Psoas muscle (tissue), 8 donors: Measurements from ENCODE around the gene PFKL. TPM values are rescaled to one million over a fixed set of nuclear protein-coding genes. Genes with fewer than 3 reads are reported as not detected.

Experiments used
- ATAC-seq, 4 donors: fragments of 200-7000 bp; cut with Tn5 transposase; one replicate each; pipeline ENCODE4 v1.9.1; 2020; ENCODE audit warnings: moderate library complexity in 3 of 4, mild to moderate bottlenecking in 2 of 4
- DNase-seq, 2 donors: peaks; one replicate each; pipeline ENCODE4 v3.0.0-alpha.2; 2020
- H3K27ac ChIP-seq: fragments of 200-600 bp; one replicate; pipeline ENCODE4 v1.8.0; 2022
- H3K27me3 ChIP-seq, 3 donors: fragments of 200-600 bp in 1 of 3; one replicate each; pipeline versions ENCODE4 v1.6.1 to v1.8.0; 2013 to 2022; ENCODE audit warnings: low read length in 2 of 3, mild to moderate bottlenecking in 2 of 3, moderate library complexity in 1 of 3; ENCODE audit not compliant: insufficient read depth in 3 of 3
- H3K36me3 ChIP-seq, 2 donors: fragments of 200-600 bp in 1 of 2; one replicate each; pipeline versions ENCODE4 v1.6.1 to v1.8.0; 2013 to 2022; ENCODE audit warnings: low read depth in 1 of 2, mild to moderate bottlenecking in 1 of 2, moderate library complexity in 1 of 2; ENCODE audit not compliant: insufficient read depth in 1 of 2
- H3K4me1 ChIP-seq: fragments of 200-600 bp; one replicate; pipeline ENCODE4 v1.8.0; 2022
- H3K4me3 ChIP-seq: fragments of 200-600 bp; one replicate; pipeline ENCODE4 v1.8.0; 2022; ENCODE audit warnings: mild to moderate bottlenecking
- H3K9me3 ChIP-seq: fragments of 200-600 bp; one replicate; pipeline ENCODE4 v1.8.0; 2022
- WGBS, 3 donors: extraction: QIAGEN DNeasy Blood & Tissue Kit; methylation state at CpG; one replicate each; pipeline versions ENCODE4 v1.1.6 to v1.1.7; 2013; 5-methylcytosine and 5-hydroxymethylcytosine counted together
- intact Hi-C, 2 donors: fragments of 100-400 bp; cut with DNase I; formaldehyde crosslinking; loops; one replicate each; pipeline versions ENCODE4 v1.11.0 to v1.14.2; 2022
- polyA plus RNA-seq, 3 donors: library from polyadenylated mRNA; stranded (reverse); fragments of 200-250 nt; gene quantifications; one replicate each; pipeline ENCODE4 v1.2.3, GENCODE V29; 2013
- total RNA-seq, 4 donors: library from RNA; stranded (reverse); fragmentation: NEBNext Ultra II Directional in 2 of 4; extraction: Animal tissue kit (Norgen Biotek cat#: 25700) in 2 of 4; gene quantifications; one replicate each; pipeline versions ENCODE4 v1.2.1 to v1.2.4, GENCODE V29; 2021 to 2023
- TF ChIP-seq, protein P1 (sequence below): fragments of 200-600 bp; IDR thresholded peaks from one replicate; pipeline ENCODE4 v1.8.0; 2022; ENCODE audit warnings: antibody characterized with exemption
- donor health status: healthy with polysubstance abuse.
- donor health status: DM: no; HTN: no; CAD: no; lungs with moderate emphysema.
- donor health status: Bipolar disorder and iron deficiency.
- donor health status: healthy.
- donor health status: DM: yes; HTN: yes; CAD: no.
- donor health status: DM: no; HTN: no; CAD: no.
- donor health status: DM: no; HTN: no; CAD: no.
- donor health status: DM: yes; HTN: yes; CAD: no.

Gene PFKL
- total and polyA plus RNA-seq, 7 donors: 9.2 to 33.6 (median 21.2) TPM

DNA sequence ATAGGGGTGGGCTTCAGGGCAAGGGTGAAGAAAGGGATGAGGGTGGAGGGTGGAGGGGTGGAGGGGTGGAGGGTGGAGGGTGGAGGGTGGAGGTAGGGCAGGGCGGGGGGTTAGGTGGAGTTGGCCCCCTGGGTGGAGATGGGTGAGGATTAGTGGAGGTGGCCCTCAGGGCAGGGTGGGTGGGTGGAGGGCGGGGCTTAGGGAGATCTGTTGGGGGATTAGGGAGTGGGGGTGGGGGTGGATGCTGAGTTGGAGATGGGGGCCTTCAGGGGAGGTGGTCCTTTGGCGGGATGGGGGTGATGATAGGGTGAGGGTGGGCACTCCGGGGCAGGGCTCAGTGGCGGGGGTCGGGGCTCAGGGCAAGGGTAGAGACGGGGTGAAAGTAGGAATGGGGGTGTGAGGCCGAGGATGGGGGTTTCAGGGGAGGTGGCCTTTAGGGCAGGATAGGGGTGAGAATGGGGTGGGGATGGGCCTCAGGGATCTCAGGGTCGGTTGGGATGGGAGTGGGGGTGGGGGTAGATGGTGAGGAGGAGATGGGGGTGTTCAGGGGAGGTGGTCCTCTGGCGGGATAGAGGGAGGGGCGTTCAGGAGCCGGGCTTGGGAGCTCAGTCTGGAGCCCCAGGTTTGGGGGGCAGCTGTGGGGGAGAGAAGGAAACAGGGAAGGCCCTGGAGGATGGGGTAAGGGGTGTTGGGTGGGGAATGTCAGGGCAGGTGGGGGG, 37.4 kb upstream of the PFKL start:
- Histone ChIP-seq H3K4me3 (no peak overlapping the region), H3K36me3 (no peaks in the 10 kb centered on the region), H3K4me1 (no peaks in the 10 kb centered on the region), H3K27me3 (peaks cover 0 to 5% (median 4%) of the 10 kb centered on the region in 3 donors), H3K27ac (no peak overlapping the region), H3K9me3 (no peaks in the 10 kb centered on the region)
- peak in 1 of 2 donors; percentile 11 for DNase-seq
- 75 to 86% (median 80%) methylated on average over 9 to 12 of the region's 12 CpGs for WGBS, 3 donors
- intact Hi-C loops: no loop called here
- ATAC-seq: no peak
- TF ChIP-seq, protein P1, sequence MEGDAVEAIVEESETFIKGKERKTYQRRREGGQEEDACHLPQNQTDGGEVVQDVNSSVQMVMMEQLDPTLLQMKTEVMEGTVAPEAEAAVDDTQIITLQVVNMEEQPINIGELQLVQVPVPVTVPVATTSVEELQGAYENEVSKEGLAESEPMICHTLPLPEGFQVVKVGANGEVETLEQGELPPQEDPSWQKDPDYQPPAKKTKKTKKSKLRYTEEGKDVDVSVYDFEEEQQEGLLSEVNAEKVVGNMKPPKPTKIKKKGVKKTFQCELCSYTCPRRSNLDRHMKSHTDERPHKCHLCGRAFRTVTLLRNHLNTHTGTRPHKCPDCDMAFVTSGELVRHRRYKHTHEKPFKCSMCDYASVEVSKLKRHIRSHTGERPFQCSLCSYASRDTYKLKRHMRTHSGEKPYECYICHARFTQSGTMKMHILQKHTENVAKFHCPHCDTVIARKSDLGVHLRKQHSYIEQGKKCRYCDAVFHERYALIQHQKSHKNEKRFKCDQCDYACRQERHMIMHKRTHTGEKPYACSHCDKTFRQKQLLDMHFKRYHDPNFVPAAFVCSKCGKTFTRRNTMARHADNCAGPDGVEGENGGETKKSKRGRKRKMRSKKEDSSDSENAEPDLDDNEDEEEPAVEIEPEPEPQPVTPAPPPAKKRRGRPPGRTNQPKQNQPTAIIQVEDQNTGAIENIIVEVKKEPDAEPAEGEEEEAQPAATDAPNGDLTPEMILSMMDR: no peak

DNA sequence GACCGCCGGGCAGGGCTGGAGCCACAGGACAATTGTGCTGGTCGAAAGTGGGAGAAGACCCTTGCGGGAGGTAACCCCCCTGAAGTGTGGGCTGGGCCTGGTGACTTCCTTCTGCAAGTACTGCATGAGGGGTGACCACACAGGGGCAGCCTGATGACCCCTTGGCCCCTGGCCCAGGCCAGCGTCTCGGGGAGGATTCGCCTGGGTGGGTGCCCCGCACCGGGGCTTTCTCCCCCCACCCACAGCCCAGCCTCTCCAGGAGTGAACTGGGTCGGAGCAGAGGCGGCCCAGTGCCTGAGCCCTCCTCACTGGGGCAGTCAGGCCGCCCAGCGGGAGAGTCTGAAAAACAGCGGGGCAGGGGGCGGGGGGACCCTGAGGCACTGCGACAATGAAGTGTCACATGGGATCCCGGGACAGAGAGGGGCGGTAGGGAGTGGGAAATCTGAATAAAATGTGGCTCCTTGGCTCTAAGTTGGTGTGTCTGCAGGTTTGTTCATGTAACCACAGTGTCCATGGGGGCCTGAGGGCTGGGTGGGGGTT, 36.6 kb upstream of the PFKL start:
- Histone ChIP-seq H3K27me3 (peaks cover 0 to 5% (median 2%) of the 10 kb centered on the region in 3 donors), H3K9me3 (no peaks in the 10 kb centered on the region), H3K27ac (no peak overlapping the region), H3K4me3 (no peak overlapping the region), H3K4me1 (no peaks in the 10 kb centered on the region), H3K36me3 (no peaks in the 10 kb centered on the region)
- TF ChIP-seq, protein P1: no peak
- DNase-seq (peak in 1 of 2 donors; percentile 53), ATAC-seq (no peak)
- WGBS, 3 donors: 65 to 70% (median 69%) methylated on average over 13 to 18 of the region's 18 CpGs
- intact Hi-C loops: no loop called here

DNA sequence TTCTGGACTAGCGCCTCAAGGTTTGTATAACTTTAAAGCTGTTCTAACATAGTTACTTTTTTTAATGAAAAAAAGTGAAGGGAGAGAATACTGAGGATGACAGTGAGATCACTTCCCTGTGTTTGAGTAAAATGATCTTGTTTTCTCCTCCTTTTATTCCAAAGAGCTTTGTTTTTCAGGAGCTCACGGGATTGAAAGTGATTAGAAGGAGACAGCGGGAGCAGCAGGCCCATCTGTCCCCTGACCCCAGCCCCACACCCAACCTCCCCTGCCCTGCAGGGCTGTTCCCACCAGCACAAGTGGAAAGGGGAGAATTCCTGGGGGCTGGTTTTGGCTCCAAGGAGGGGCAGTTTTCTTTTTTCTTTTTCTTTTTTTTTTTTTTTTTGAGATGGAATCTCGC, 36.1 kb upstream of the PFKL start:
- 81 to 96% (median 82%) methylated on average over 3 to 4 of the region's 4 CpGs for WGBS, 3 donors

DNA sequence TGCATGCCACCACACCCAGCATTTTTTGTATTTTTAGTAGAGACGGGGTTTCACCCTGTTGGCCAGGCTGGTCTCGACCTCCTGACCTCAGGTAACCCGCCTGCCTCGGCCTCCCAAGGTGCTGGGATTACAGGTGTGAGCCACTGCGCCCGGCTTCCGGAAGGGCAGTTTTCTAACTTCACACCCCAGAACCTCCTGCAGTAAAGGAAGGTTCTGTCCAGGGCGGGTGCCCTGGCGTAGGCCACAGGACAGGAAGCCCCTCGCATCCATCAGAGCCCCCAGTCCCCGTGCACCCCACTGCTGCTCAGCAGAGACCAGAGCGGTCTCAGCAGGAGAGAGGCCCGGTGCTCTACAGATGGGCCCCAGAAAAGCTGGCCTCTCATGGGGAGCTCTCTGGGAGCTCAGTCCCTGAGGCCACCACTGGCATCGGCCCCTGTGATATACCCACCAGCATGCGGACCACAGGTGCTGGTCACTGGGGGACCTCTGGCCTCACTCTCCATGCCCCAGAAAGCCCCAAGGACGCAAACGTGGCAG, 34.1 kb upstream of the PFKL start:
- TF ChIP-seq, protein P1: no peak
- Histone ChIP-seq H3K4me1 (no peaks in the 10 kb centered on the region), H3K4me3 (no peak overlapping the region), H3K9me3 (no peaks in the 10 kb centered on the region), H3K36me3 (no peaks in the 10 kb centered on the region), H3K27ac (no peak overlapping the region), H3K27me3 (peaks cover 0 to 5% (median 0%) of the 10 kb centered on the region in 3 donors)
- ATAC-seq (no peak), DNase-seq (peak in 1 of 2 donors; percentile 39)
- 89 to 92% (median 91%) methylated on average over 17 of the region's 17 CpGs for WGBS, 3 donors
- intact Hi-C loops: no loop called here

More for the DNA sequence above, 36.1 kb upstream of the PFKL start:
- no peak overlapping the region for H3K27ac ChIP-seq
- DNase-seq (no peak), ATAC-seq (no peak)
- H3K4me1 ChIP-seq: no peaks in the 10 kb centered on the region
- peaks cover 0 to 5% (median 2%) of the 10 kb centered on the region in 3 donors for H3K27me3 ChIP-seq
- no peaks in the 10 kb centered on the region for H3K36me3 ChIP-seq
- H3K9me3 ChIP-seq: no peaks in the 10 kb centered on the region
- TF ChIP-seq, protein P1: no peak
- intact Hi-C loops: no loop called here
- H3K4me3 ChIP-seq: no peak overlapping the region
